Neural cell (in vitro differentiated cells): ENCODE results near the gene ANKS1B. TPM values are rescaled to one million over a fixed set of nuclear protein-coding genes. Genes with fewer than 3 reads are reported as not detected.

Experiments
- H2AFZ ChIP-seq: fragments of 200-600, 300-800 bp; sonication (generic), shearing (Covaris generic); 2 replicates; pipeline ENCODE4 v1.6.0; 2014; ENCODE audit warnings: low read depth, mild to moderate bottlenecking, antibody characterized with exemption, low read length, moderate library complexity
- H3F3A ChIP-seq: fragments of 200-600 bp; shearing (Covaris generic); 2 replicates; pipeline ENCODE4 v1.6.1; 2016; ENCODE audit warnings: mild to moderate bottlenecking, moderate library complexity, mixed read lengths, antibody characterized with exemption, low read length; ENCODE audit not compliant: insufficient read depth, poor library complexity, severe bottlenecking
- H3K27ac ChIP-seq: fragments of 200-600, 300-800 bp; sonication (generic), shearing (Covaris generic); 2 replicates; pipeline ENCODE4 v1.5.1; 2014; ENCODE audit warnings: mild to moderate bottlenecking, low read length, moderate library complexity
- H3K27me3 ChIP-seq: fragments of 300-800, 200-600 bp; sonication (generic), shearing (Covaris generic); 2 replicates; pipeline ENCODE4 v1.6.0; 2014; ENCODE audit warnings: mild to moderate bottlenecking, low read depth, low read length, moderate library complexity; ENCODE audit not compliant: insufficient read depth
- H3K36me3 ChIP-seq: fragments of 300-800, 200-600 bp; sonication (generic), shearing (Covaris generic); 2 replicates; pipeline ENCODE4 v1.5.1; 2014; ENCODE audit warnings: mild to moderate bottlenecking, antibody characterized with exemption, low read length, moderate library complexity; ENCODE audit not compliant: insufficient read depth
- H3K4me2 ChIP-seq: fragments of 300-800, 200-600 bp; sonication (generic), shearing (Covaris generic); 2 replicates; pipeline ENCODE4 v1.6.0; 2014; ENCODE audit warnings: mild to moderate bottlenecking, low read length
- H3K4me3 ChIP-seq: fragments of 300-800, 200-600 bp; sonication (generic), shearing (Covaris generic); 2 replicates; pipeline ENCODE4 v1.5.1; 2014; ENCODE audit warnings: mild to moderate bottlenecking, low read length, moderate library complexity
- H3K79me2 ChIP-seq: fragments of 200-600 bp; shearing (Covaris generic); replicated peaks from 2 replicates; pipeline ENCODE4 v1.6.0; 2014; ENCODE audit warnings: mild to moderate bottlenecking, low read length, moderate library complexity; ENCODE audit not compliant: insufficient read depth
- H3K9ac ChIP-seq: fragments of 300-800, 200-600 bp; sonication (generic), shearing (Covaris generic); 2 replicates; pipeline ENCODE4 v1.6.1; 2016; ENCODE audit warnings: mild to moderate bottlenecking, low read length, mixed read lengths
- H3K9me2 ChIP-seq: fragments of 200-600 bp; shearing (Covaris generic); 2 replicates; pipeline ENCODE4 v1.6.1; 2016; ENCODE audit warnings: mild to moderate bottlenecking, low read length, mixed read lengths; ENCODE audit not compliant: insufficient read depth
- H3K9me3 ChIP-seq: fragments of 200-600, 300-800 bp; sonication (generic), shearing (Covaris generic); 2 replicates; pipeline ENCODE4 v1.6.1; 2016; ENCODE audit warnings: mild to moderate bottlenecking, mixed run types, low read length, moderate library complexity, mixed read lengths
- H4K20me1 ChIP-seq: fragments of 200-600 bp; shearing (Covaris generic); 2 replicates; pipeline ENCODE4 v1.6.1; 2016; ENCODE audit warnings: mild to moderate bottlenecking, mixed run types; ENCODE audit not compliant: insufficient read depth
- EP300 ChIP-seq: fragments of 450-650 bp; conservative IDR thresholded peaks from 2 replicates; pipeline ENCODE4 v1.6.1; 2014; ENCODE audit warnings: antibody characterized with exemption, mild to moderate bottlenecking, moderate library complexity; ENCODE audit not compliant: poor library complexity, severe bottlenecking
- EZH2 ChIP-seq: fragments of 200-600, 300-800 bp; shearing (Covaris generic), sonication (generic); IDR thresholded peaks from 2 replicates; pipeline ENCODE4 v1.6.1; 2014; ENCODE audit warnings: antibody characterized with exemption, low read length, borderline replicate concordance, mild to moderate bottlenecking; ENCODE audit not compliant: insufficient read depth, poor library complexity, severe bottlenecking
- MXI1 ChIP-seq: fragments of 450-650 bp; conservative IDR thresholded peaks from 2 replicates; pipeline ENCODE4 v1.6.1; 2014; ENCODE audit warnings: antibody characterized with exemption, mild to moderate bottlenecking; ENCODE audit not compliant: poor library complexity, severe bottlenecking
- POLR2AphosphoS5 ChIP-seq: IDR thresholded peaks from 2 replicates; pipeline ENCODE4 v1.6.1; 2012
- RAD21 ChIP-seq: fragments of 450-650 bp; conservative IDR thresholded peaks from 2 replicates; pipeline ENCODE4 v1.6.1; 2014; ENCODE audit warnings: antibody characterized with exemption, mild to moderate bottlenecking, moderate library complexity
- REST ChIP-seq: IDR thresholded peaks from 2 replicates; pipeline ENCODE4 v1.6.1; 2012; ENCODE audit warnings: borderline replicate concordance
- SMC3 ChIP-seq: fragments of 450-650 bp; conservative IDR thresholded peaks from 2 replicates; pipeline ENCODE4 v1.6.1; 2014; ENCODE audit warnings: antibody characterized with exemption, mild to moderate bottlenecking, moderate library complexity; ENCODE audit not compliant: poor library complexity
- TAF1 ChIP-seq: IDR thresholded peaks from 2 replicates; pipeline ENCODE4 v1.6.1; 2012; ENCODE audit warnings: low read depth
- polyA plus RNA-seq: library from polyadenylated mRNA; depleted of rRNA; stranded (reverse); fragments of >200 nt; gene quantifications from 2 replicates; pipeline ENCODE4 v1.2.3, GENCODE V29; 2014
- TF ChIP-seq, protein P1 (sequence below): fragments of 450-650 bp; IDR thresholded peaks from 2 replicates; pipeline ENCODE4 v1.5.1; 2014; ENCODE audit warnings: antibody characterized with exemption, mild to moderate bottlenecking, moderate library complexity; ENCODE audit not compliant: poor library complexity, severe bottlenecking

Gene ANKS1B
- polyA plus RNA-seq, 1 donor from 2014 or later: 65.6 TPM

- no peak for TF ChIP-seq REST
- TF ChIP-seq MXI1: no peak
- no peak for TF ChIP-seq SMC3
- no peak for TF ChIP-seq EZH2
These were observed 70.5 kb downstream of the ANKS1B start (continued) for GRCh38 chr12:99914206-99914605.

DNA sequence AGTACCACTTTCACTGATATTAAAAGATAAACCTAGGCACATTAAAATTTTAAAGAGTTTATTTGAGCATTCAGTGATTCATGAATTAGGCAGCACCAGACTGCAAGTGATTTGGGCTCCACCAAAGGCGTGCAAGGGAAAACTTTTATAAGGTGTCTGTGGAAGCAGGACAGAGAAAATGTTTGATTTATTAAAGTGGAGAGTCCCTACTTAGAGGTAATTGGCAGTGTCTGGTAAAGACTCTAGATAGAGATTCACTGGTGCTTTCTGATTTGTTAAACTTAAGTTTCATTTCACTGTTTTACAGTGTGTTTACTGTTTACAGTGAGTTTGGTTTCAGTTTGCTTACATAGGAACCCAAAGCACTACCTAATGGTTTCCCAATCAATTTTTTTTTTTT lies 72.8 kb downstream of the ANKS1B start:
- Histone ChIP-seq H3F3A (no peaks in the 10 kb centered on the region), H3K4me2 (no peak overlapping the region), H3K4me3 (no peak overlapping the region), H3K36me3 (no peaks in the 10 kb centered on the region), H3K27ac (no peak overlapping the region), H2AFZ (no peak overlapping the region), H3K9me3 (no peaks in the 10 kb centered on the region), H3K79me2 (no peaks in the 10 kb centered on the region), H3K9me2 (no peaks in the 10 kb centered on the region), H3K9ac (no peak overlapping the region), H3K27me3 (no peaks in the 10 kb centered on the region), H4K20me1 (no peaks in the 10 kb centered on the region)
- TF ChIP-seq RAD21: no peak
- TF ChIP-seq POLR2AphosphoS5: no peak
- TF ChIP-seq, protein P1, sequence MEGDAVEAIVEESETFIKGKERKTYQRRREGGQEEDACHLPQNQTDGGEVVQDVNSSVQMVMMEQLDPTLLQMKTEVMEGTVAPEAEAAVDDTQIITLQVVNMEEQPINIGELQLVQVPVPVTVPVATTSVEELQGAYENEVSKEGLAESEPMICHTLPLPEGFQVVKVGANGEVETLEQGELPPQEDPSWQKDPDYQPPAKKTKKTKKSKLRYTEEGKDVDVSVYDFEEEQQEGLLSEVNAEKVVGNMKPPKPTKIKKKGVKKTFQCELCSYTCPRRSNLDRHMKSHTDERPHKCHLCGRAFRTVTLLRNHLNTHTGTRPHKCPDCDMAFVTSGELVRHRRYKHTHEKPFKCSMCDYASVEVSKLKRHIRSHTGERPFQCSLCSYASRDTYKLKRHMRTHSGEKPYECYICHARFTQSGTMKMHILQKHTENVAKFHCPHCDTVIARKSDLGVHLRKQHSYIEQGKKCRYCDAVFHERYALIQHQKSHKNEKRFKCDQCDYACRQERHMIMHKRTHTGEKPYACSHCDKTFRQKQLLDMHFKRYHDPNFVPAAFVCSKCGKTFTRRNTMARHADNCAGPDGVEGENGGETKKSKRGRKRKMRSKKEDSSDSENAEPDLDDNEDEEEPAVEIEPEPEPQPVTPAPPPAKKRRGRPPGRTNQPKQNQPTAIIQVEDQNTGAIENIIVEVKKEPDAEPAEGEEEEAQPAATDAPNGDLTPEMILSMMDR: no peak
- no peak for TF ChIP-seq EP300
- TF ChIP-seq SMC3: no peak
- no peak for TF ChIP-seq MXI1
- TF ChIP-seq EZH2: no peak
- no peak for TF ChIP-seq REST
- no peak for TF ChIP-seq TAF1
